Aortic smooth muscle cell (primary cell): ENCODE data around the gene POLR3E. TPM values are rescaled to one million over a fixed set of nuclear protein-coding genes. Genes with fewer than 3 reads are reported as not detected.

Experiments used
- total RNA-seq: library from RNA; depleted of rRNA; stranded (reverse); fragments of >200 nt; gene quantifications from 2 replicates; pipeline ENCODE4 v1.2.3, GENCODE V29; 2014

The POLR3E gene, protein sequence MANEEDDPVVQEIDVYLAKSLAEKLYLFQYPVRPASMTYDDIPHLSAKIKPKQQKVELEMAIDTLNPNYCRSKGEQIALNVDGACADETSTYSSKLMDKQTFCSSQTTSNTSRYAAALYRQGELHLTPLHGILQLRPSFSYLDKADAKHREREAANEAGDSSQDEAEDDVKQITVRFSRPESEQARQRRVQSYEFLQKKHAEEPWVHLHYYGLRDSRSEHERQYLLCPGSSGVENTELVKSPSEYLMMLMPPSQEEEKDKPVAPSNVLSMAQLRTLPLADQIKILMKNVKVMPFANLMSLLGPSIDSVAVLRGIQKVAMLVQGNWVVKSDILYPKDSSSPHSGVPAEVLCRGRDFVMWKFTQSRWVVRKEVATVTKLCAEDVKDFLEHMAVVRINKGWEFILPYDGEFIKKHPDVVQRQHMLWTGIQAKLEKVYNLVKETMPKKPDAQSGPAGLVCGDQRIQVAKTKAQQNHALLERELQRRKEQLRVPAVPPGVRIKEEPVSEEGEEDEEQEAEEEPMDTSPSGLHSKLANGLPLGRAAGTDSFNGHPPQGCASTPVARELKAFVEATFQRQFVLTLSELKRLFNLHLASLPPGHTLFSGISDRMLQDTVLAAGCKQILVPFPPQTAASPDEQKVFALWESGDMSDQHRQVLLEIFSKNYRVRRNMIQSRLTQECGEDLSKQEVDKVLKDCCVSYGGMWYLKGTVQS
- 30.8 and 47.3 TPM in 2 replicates for total RNA-seq

DNA sequence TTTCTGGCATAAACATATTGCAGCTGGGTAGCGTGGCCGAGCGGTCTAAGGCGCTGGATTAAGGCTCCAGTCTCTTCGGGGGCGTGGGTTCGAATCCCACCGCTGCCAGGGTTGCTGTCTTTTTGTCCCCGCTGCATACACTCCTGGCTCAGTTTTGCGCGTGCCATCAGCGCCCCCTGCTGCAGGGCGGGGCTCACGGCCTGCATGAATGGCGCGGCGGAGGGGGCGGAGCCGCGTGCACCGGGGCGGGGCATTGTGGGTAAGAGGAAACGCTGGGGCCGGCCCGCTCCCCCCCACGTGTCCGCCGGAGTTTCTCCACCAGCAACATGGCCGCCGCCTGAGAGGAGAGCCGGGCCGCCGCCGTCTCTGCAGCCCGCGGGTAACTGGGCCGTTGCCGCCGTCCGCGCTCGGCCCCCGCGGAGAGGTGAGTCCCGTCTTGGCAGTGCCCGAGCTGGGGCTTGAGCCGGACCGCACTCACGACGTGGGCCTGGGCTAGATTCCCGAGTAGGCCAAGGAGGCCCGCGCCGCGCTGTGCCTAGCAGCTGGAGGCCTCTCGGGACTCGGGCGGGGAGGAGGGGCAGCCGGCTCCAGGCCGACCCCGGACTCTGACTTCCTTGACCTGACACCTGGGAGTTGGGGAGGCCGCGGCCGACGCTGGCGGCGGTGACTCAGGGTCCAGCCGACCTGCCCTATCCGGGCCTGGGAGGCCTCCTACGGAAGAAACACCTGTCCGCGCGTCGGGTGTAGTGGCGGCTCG lies at the start of gene POLR3E:
TSS of gene POLR3E (plus strand) at position 296 of the 757 bp plus-strand sequence. CDS start 5,560 bp downstream, outside the sequence.

GRCh38 chr16:22374311-22375116 lies 77.3 kb downstream of the POLR3E start, which contains the start of gene CDR2:
TSS of gene CDR2 (minus strand) at chr16:22374619. CDS start at chr16:22374309, 310 bp downstream.

Other genes with a start within 250 kb of the POLR3E start
- gene VWA3A, start 204.9 kb upstream of the POLR3E start, total RNA-seq = under 0.01 TPM in 1 of 2 replicates, not detected in the other
- gene SDR42E2, start 134.9 kb upstream of the POLR3E start, total RNA-seq = not detected in 2 replicates
- gene EEF2K, start 91.1 kb upstream of the POLR3E start, total RNA-seq = 31.0 and 31.1 TPM in 2 replicates
- gene CDR2, start 77.2 kb downstream of the POLR3E start, total RNA-seq = 47.9 and 50.2 TPM in 2 replicates
- gene NPIPB5, start 213.5 kb downstream of the POLR3E start, total RNA-seq = 41.0 and 90.3 TPM in 2 replicates